Pulmonary artery endothelial cell (primary cell): Measurements from ENCODE around the gene ZNF208. TPM values are rescaled to one million over a fixed set of nuclear protein-coding genes. Genes with fewer than 3 reads are reported as not detected.
"Not testable (repeated sequence)": the region's sequence is repeated elsewhere in the genome, so short reads cannot be mapped to it uniquely, and the experiment has no call there.

Experiments used
- DNase-seq: peaks from one replicate; pipeline ENCODE4 v3.0.0-alpha.2; 2011; ENCODE audit warnings: low read depth, low spot score
- total RNA-seq: library from RNA; depleted of rRNA; stranded (reverse); fragments of >200 nt; gene quantifications from 2 replicates; pipeline ENCODE4 v1.2.3, GENCODE V29; 2014

ZNF208 gene
- total RNA-seq, 1 donor from 2014 or later: not detected

- DNase-seq: not testable (repeated sequence)
These were observed 125.2 kb downstream of the ZNF208 start for GRCh38 chr19:21885516-21885915.

DNA sequence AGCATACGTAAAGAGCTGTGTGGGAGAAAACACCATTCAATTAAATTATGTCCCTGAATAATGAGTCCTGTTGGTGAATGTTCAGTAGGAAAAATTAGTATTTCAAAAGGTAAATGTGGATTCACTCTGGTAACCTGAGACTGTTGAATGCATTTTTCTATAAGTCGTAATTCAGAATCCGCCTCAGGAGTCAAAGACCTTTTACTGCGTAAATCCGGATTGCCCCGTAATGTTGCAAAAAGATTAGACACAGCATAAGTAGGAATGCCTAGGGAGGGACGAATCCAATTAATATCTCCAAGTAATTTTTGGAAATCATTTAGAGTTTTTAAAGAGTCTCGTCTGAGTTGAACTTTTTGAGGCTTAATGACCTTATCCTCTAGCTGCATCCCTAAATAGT lies 126.0 kb downstream of the ZNF208 start:
- not testable (repeated sequence) for DNase-seq

- DNase-seq: no peak
These were observed 127.2 kb downstream of the ZNF208 start for GRCh38 chr19:21883516-21883915.

Other genes with a start within 250 kb of the ZNF208 start
- gene ZNF100, start 243.4 kb downstream of the ZNF208 start, total RNA-seq: 4.1 and 6.5 TPM in 2 replicates
- 4.6 and 8.2 TPM in 2 replicates for gene ZNF43, start 174.8 kb downstream of the ZNF208 start, total RNA-seq
- gene ZNF257, start 41.5 kb upstream of the ZNF208 start, total RNA-seq: 1.1 and 3.6 TPM in 2 replicates
- 0.07 TPM in 1 of 2 replicates, not detected in the other for gene ZNF676, start 186.0 kb upstream of the ZNF208 start, total RNA-seq